HepG2 (cell line): Measurements from ENCODE around the gene CPNE1. TPM values are rescaled to one million over a fixed set of nuclear protein-coding genes. Genes with fewer than 3 reads are reported as not detected.

Source experiments
- ATF7-NPFF ChIP-seq: sonication (generic); formaldehyde crosslinking; IDR thresholded peaks from 2 replicates; pipeline ENCODE4 v1.8.1; 2023; ENCODE audit warnings: mild to moderate bottlenecking, low read depth, missing genetic modification reagents, moderate library complexity
- BRCA1 ChIP-seq: sonication (generic); formaldehyde crosslinking; IDR thresholded peaks from 2 replicates; pipeline ENCODE4 v1.4.0; 2020; ENCODE audit warnings: missing genetic modification reagents
- GABPB1 ChIP-seq: IDR thresholded peaks from 2 replicates; pipeline ENCODE4 v1.6.1; 2016; ENCODE audit warnings: mild to moderate bottlenecking, missing genetic modification reagents, moderate library complexity, missing compliant biosample characterization
- HMGXB4 ChIP-seq, 2 experiments: sonication (generic) in 1 of 2; formaldehyde crosslinking in 1 of 2; IDR thresholded peaks; 2 replicates each; pipeline versions ENCODE4 v1.4.0 to v1.6.1; 2018 to 2020; ENCODE audit warnings: missing genetic modification reagents in 2 of 2, borderline replicate concordance in 1 of 2, low read depth in 1 of 2, mild to moderate bottlenecking in 1 of 2, missing biosample characterization in 1 of 2
- IRF1 ChIP-seq: sonication (generic); formaldehyde crosslinking; IDR thresholded peaks from 2 replicates; pipeline ENCODE4 v1.4.0; 2020; ENCODE audit warnings: low read depth, mild to moderate bottlenecking, missing genetic modification reagents
- NFATC3 ChIP-seq: sonication (generic); formaldehyde crosslinking; IDR thresholded peaks from 2 replicates; pipeline ENCODE4 v1.5.1; 2020; ENCODE audit warnings: mild to moderate bottlenecking, missing genetic modification reagents
- PRDM15 ChIP-seq: sonication (generic); formaldehyde crosslinking; IDR thresholded peaks from 2 replicates; pipeline ENCODE4 v1.4.0; 2020; ENCODE audit warnings: missing genetic modification reagents
- ZBTB46 ChIP-seq: sonication (generic); formaldehyde crosslinking; IDR thresholded peaks from 2 replicates; pipeline ENCODE4 v1.4.0; 2020; ENCODE audit warnings: mild to moderate bottlenecking, missing genetic modification reagents, borderline replicate concordance
- ZKSCAN5 ChIP-seq: sonication (generic); formaldehyde crosslinking; IDR thresholded peaks from 2 replicates; pipeline ENCODE4 v1.5.1; 2020; ENCODE audit warnings: mild to moderate bottlenecking, missing genetic modification reagents
- ZNF10 ChIP-seq: sonication (generic); formaldehyde crosslinking; IDR thresholded peaks from 2 replicates; pipeline ENCODE4 v1.4.0; 2020; ENCODE audit warnings: mild to moderate bottlenecking, low read depth, missing genetic modification reagents, borderline replicate concordance
- ZNF251 ChIP-seq: sonication (generic); formaldehyde crosslinking; IDR thresholded peaks from 2 replicates; pipeline ENCODE4 v1.9.0; 2021; ENCODE audit warnings: mild to moderate bottlenecking, missing genetic modification reagents
- ZNF331 ChIP-seq: sonication (generic); formaldehyde crosslinking; IDR thresholded peaks from 2 replicates; pipeline ENCODE4 v1.4.0; 2020; ENCODE audit warnings: missing genetic modification reagents
- ZNF576 ChIP-seq: sonication (generic); formaldehyde crosslinking; IDR thresholded peaks from 2 replicates; pipeline ENCODE4 v1.4.0; 2020; ENCODE audit warnings: mild to moderate bottlenecking, missing genetic modification reagents
- ZNF597 ChIP-seq: sonication (generic); formaldehyde crosslinking; IDR thresholded peaks from 2 replicates; pipeline ENCODE4 v1.5.0; 2020; ENCODE audit warnings: missing genetic modification reagents
- ZSCAN5A ChIP-seq: sonication (generic); formaldehyde crosslinking; IDR thresholded peaks from 2 replicates; pipeline ENCODE4 v1.8.0; 2022; ENCODE audit warnings: mild to moderate bottlenecking, missing genetic modification reagents, borderline replicate concordance
- polyA plus RNA-seq, 8 experiments: library from polyadenylated mRNA; depleted of rRNA in 3 of 8; stranded (reverse) in 7 of 8; unstranded in 1 of 8; fragments of >200 nt; fragmentation: Illumina TruSeq in 4 of 8; extraction: Trizol in 4 of 8; gene quantifications; 2 replicates each; pipeline versions ENCODE4 v1.2.1 to v1.2.3, GENCODE V29; 2011 to 2016; ENCODE audit warnings: low read depth in 4 of 8, missing spikeins in 1 of 8, mixed read lengths in 1 of 8; ENCODE audit not compliant: insufficient read depth in 1 of 8
- total RNA-seq, 5 experiments: library from RNA; depleted of rRNA; stranded (reverse); fragments of >200 nt; fragmentation: Illumina TruSeq; extraction: Trizol; gene quantifications; 2 replicates each; pipeline ENCODE4 v1.2.3, GENCODE V29; 2016; ENCODE audit warnings: low read depth in 1 of 5

The CPNE1 gene
- total and polyA plus RNA-seq, 2 of the 13 experiments (the other 11 are each of a cell fraction or from before 2014, with no cell fraction given), result 408 to 431 TPM

GRCh38 chr20:35619196-35620095 is 45.3 kb downstream of the CPNE1 start (continued):
- TF ChIP-seq ZBTB46 (CRISPR knock-in tag), result peak; percentile 85; the same call in 1 of the 2 replicates
- peak; percentile 91 for TF ChIP-seq ZNF331 (CRISPR knock-in tag)
- TF ChIP-seq HMGXB4 (CRISPR knock-in tag; IDR thresholded peaks at IDR 0.05; ENCODE audit: borderline replicate concordance in 1 of 2, low read depth in 1 of 2), result peak; percentile 98
- no peak for TF ChIP-seq ZNF10 (CRISPR knock-in tag)
- TF ChIP-seq GABPB1 (CRISPR knock-in tag), result peak; percentile 83
- 0 out of 2 replicates have a peak, but pooled peaks have one; percentile 64 for TF ChIP-seq IRF1
- TF ChIP-seq ZNF597 (CRISPR knock-in tag), result no peak
- peak; percentile 96 for TF ChIP-seq ATF7-NPFF (CRISPR knock-in tag)
- peak; percentile 94 for TF ChIP-seq ZNF576 (CRISPR knock-in tag)
- TF ChIP-seq ZSCAN5A (CRISPR knock-in tag), result peak; percentile 85; the same call in 1 of the 2 replicates
- TF ChIP-seq NFATC3 (CRISPR knock-in tag), result 0 out of 2 replicates have a peak, but pooled peaks have one; percentile 81
- no peak; the same call in 1 of the 2 replicates for TF ChIP-seq PRDM15 (CRISPR knock-in tag)
- peak; percentile 70; the same call in 1 of the 2 replicates for TF ChIP-seq ZNF251 (CRISPR knock-in tag)
- TF ChIP-seq ZKSCAN5 (CRISPR knock-in tag), result no peak
- TF ChIP-seq BRCA1 (CRISPR knock-in tag), result no peak; the same call in 1 of the 2 replicates
